K562 (cell line): Measurements from ENCODE around the gene POLR2C. TPM values are rescaled to one million over a fixed set of nuclear protein-coding genes. Genes with fewer than 3 reads are reported as not detected.

Experiments
- CBX1 ChIP-seq: sonication (generic); IDR thresholded peaks from 2 replicates; pipeline ENCODE4 v1.6.1; 2016; ENCODE audit warnings: antibody characterized with exemption, low read depth, mild to moderate bottlenecking
- CHD4 ChIP-seq: fragments of 200-600 bp; sonication (generic); IDR thresholded peaks from 3 replicates; pipeline ENCODE4 v1.6.1; 2012; ENCODE audit warnings: low read depth, mild to moderate bottlenecking, mixed read lengths, low read length, inconsistent platforms; ENCODE audit not compliant: insufficient read depth, insufficient replicate concordance, poor library complexity, severe bottlenecking
- CTCFL ChIP-seq: IDR thresholded peaks from 2 replicates; pipeline ENCODE4 v1.6.1; 2011; ENCODE audit warnings: borderline replicate concordance, low read depth, mild to moderate bottlenecking, moderate library complexity, low read length; ENCODE audit not compliant: insufficient read depth, poor library complexity, severe bottlenecking
- FOXO4 ChIP-seq: fragments of 450-650 bp; formaldehyde crosslinking; IDR thresholded peaks from 2 replicates; pipeline ENCODE4 v1.4.0; 2020; ENCODE audit warnings: mild to moderate bottlenecking, moderate library complexity
- HCFC1 ChIP-seq: IDR thresholded peaks from 2 replicates; pipeline ENCODE4 v1.6.1; 2012; ENCODE audit warnings: low read depth, low read length, improper control_type of control experiment
- HDAC3 ChIP-seq: fragments of 450-650 bp; IDR thresholded peaks from 2 replicates; pipeline ENCODE4 v1.6.1; 2018; ENCODE audit warnings: borderline replicate concordance, mild to moderate bottlenecking, moderate library complexity; ENCODE audit not compliant: partially characterized antibody
- HMGN3 ChIP-seq: IDR thresholded peaks from 2 replicates; pipeline ENCODE4 v1.6.1; 2011; ENCODE audit warnings: borderline replicate concordance, low read depth, mild to moderate bottlenecking, mixed read lengths, low read length; ENCODE audit not compliant: insufficient read length; ENCODE audit errors: extremely low read depth
- MXI1 ChIP-seq: IDR thresholded peaks from 2 replicates; pipeline ENCODE4 v1.6.1; 2011; ENCODE audit warnings: low read depth, mild to moderate bottlenecking, improper control_type of control experiment, low read length
- NELFE ChIP-seq: IDR thresholded peaks from 2 replicates; pipeline ENCODE4 v1.6.1; 2011; ENCODE audit warnings: mild to moderate bottlenecking; ENCODE audit not compliant: insufficient read depth, insufficient read length
- NONO ChIP-seq, 2 experiments: fragments of 200-400 bp in 1 of 2; fragments of 450-650 bp in 1 of 2; formaldehyde crosslinking in 1 of 2; IDR thresholded peaks; 2 replicates each; pipeline ENCODE4 v1.6.1; 2017; ENCODE audit warnings: low read depth in 2 of 2, mild to moderate bottlenecking in 2 of 2, moderate library complexity in 2 of 2, low read length in 1 of 2
- RBM39 ChIP-seq: fragments of 200-400 bp; formaldehyde crosslinking; optimal IDR thresholded peaks from 2 replicates; pipeline ENCODE3; 2018; ENCODE audit warnings: low read depth, low read length
- TAF9B ChIP-seq: fragments of 450-650 bp; IDR thresholded peaks from 2 replicates; pipeline ENCODE4 v1.6.1; 2018; ENCODE audit warnings: mild to moderate bottlenecking; ENCODE audit not compliant: partially characterized antibody
- ZBTB49 ChIP-seq: sonication (generic); formaldehyde crosslinking; IDR thresholded peaks from 2 replicates; pipeline ENCODE4 v1.8.0; 2022; ENCODE audit warnings: missing genetic modification reagents, mild to moderate bottlenecking, borderline replicate concordance
- ZBTB8A ChIP-seq: fragments of 450-650 bp; IDR thresholded peaks from 2 replicates; pipeline ENCODE4 v1.6.1; 2018; ENCODE audit warnings: mild to moderate bottlenecking, moderate library complexity; ENCODE audit not compliant: partially characterized antibody
- ZNF398 ChIP-seq: fragments of 250-450 bp; sonication (Bioruptor Pico); IDR thresholded peaks from 2 replicates; pipeline ENCODE4 v1.8.0; 2021; ENCODE audit warnings: moderate library complexity, mild to moderate bottlenecking, inconsistent platforms
- ZSCAN29 ChIP-seq: fragments of 450-650 bp; IDR thresholded peaks from 2 replicates; pipeline ENCODE4 v1.6.1; 2017
- polyA plus RNA-seq, 8 experiments: library from polyadenylated mRNA; depleted of rRNA in 4 of 8; stranded (reverse) in 5 of 8; unstranded in 3 of 8; fragments of >200 nt; fragmentation: Nextera tagmentation in 2 of 8; fragmentation: Illumina TruSeq in 1 of 8; extraction: Ambion mirVana in 2 of 8; extraction: Trizol in 1 of 8; gene quantifications; 2 replicates each; pipeline versions ENCODE4 v1.2.1 to v1.2.3, GENCODE V29; 2011 to 2014; ENCODE audit warnings: inconsistent platforms in 1 of 8, missing spikeins in 1 of 8
- total RNA-seq, 7 experiments: library from RNA; depleted of rRNA in 6 of 7; stranded (reverse); fragments of >200 nt in 6 of 7; fragmentation: Illumina TruSeq in 2 of 7; extraction: Trizol in 2 of 7; gene quantifications; 2 replicates each; pipeline versions ENCODE4 v1.2.1 to v1.2.3, GENCODE V29; 2011 to 2021; ENCODE audit warnings: low replicate concordance in 1 of 7

The POLR2C gene
- total and polyA plus RNA-seq, 9 of the 15 experiments (the other 6 are each of a cell fraction or from before 2014, with no cell fraction given), result 70.3 to 163 (median 92.3) TPM

GRCh38 chr16:57462209-57462977 is at the start of gene POLR2C (continued):
- TF ChIP-seq CBX1 (peak; percentile 86; the same call in 1 of the 2 replicates), ZBTB49 (CRISPR knock-in tag) (no peak), HMGN3 (peak; percentile 88), MXI1 (no peak), FOXO4 (CRISPR knock-in tag) (no peak), TAF9B (peak; percentile 93), ZBTB8A (no peak), CHD4 (no peak), RBM39 (no peak), ZNF398 (no peak), HCFC1 (peak; percentile 87), HDAC3 (peak; percentile 59), CTCFL (peak; percentile 97), NONO (IDR thresholded peaks at IDR 0.05; ENCODE audit: low read depth in 2 of 2, low read length in 1 of 2) (peak; percentile 40 to 69; a peak in 2 of 4 replicates), NELFE (no peak), ZSCAN29 (no peak)
